ENCODE measurements around the gene CEBPB.

DNA sequence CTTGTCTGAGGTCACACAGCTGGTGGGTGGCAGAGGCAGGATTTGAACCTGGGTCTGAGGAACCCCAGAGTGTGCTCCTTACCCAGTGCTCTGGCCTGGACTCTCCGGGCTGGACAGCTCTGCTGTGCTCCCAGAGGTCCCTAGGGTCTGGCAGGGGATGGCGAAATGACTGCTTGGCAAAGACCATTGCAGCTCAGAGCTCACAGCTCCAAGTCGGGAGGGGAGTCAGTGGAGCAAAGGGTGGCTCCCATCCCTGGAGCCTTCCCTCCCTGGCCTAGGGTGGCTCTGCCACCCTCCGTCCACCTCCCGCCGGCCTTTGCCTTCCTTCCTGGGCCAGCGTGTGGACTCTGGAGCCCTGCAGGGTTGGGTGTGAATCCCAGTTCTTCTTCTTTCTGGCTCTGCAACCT lies 17.5 kb downstream of the CEBPB start:
- TF ChIP-seq, protein P1, sequence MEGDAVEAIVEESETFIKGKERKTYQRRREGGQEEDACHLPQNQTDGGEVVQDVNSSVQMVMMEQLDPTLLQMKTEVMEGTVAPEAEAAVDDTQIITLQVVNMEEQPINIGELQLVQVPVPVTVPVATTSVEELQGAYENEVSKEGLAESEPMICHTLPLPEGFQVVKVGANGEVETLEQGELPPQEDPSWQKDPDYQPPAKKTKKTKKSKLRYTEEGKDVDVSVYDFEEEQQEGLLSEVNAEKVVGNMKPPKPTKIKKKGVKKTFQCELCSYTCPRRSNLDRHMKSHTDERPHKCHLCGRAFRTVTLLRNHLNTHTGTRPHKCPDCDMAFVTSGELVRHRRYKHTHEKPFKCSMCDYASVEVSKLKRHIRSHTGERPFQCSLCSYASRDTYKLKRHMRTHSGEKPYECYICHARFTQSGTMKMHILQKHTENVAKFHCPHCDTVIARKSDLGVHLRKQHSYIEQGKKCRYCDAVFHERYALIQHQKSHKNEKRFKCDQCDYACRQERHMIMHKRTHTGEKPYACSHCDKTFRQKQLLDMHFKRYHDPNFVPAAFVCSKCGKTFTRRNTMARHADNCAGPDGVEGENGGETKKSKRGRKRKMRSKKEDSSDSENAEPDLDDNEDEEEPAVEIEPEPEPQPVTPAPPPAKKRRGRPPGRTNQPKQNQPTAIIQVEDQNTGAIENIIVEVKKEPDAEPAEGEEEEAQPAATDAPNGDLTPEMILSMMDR (conservative IDR thresholded peaks at IDR 0.05 in 1 of 2, IDR thresholded peaks at IDR 0.05 in 1 of 2; ENCODE audit: extremely low read depth in 1 of 2, insufficient read depth in 1 of 2, low read depth in 1 of 2, low read length in 2 of 2) = no peak
- no peak for TF ChIP-seq EZH2 (IDR thresholded peaks at IDR 0.05; ENCODE audit: borderline replicate concordance, low read length)
